Upper lobe of left lung (tissue), 4 donors: ENCODE results near the gene SYNJ2.

ENCODE experiments used
- POLR2A ChIP-seq, 4 donors: fragments of 450-650 bp; IDR thresholded peaks; one replicate each; pipeline ENCODE4 v1.5.1; 2016 to 2017; ENCODE audit warnings: antibody characterized with exemption in 4 of 4, mild to moderate bottlenecking in 2 of 4
- POLR2AphosphoS5 ChIP-seq, 2 donors: sonication (generic); formaldehyde crosslinking; IDR thresholded peaks; one replicate each; pipeline ENCODE4 v1.5.1; 2017; ENCODE audit warnings: antibody characterized with exemption in 2 of 2
- TF ChIP-seq, protein P1 (sequence below), 6 experiments: fragments of 450-650 bp in 4 of 6; fragments of 200-600 bp in 2 of 6; sonication (generic) in 2 of 6; IDR thresholded peaks; one replicate each; pipeline ENCODE4 v1.5.1; 2016 to 2019; ENCODE audit warnings: antibody characterized with exemption in 6 of 6

DNA sequence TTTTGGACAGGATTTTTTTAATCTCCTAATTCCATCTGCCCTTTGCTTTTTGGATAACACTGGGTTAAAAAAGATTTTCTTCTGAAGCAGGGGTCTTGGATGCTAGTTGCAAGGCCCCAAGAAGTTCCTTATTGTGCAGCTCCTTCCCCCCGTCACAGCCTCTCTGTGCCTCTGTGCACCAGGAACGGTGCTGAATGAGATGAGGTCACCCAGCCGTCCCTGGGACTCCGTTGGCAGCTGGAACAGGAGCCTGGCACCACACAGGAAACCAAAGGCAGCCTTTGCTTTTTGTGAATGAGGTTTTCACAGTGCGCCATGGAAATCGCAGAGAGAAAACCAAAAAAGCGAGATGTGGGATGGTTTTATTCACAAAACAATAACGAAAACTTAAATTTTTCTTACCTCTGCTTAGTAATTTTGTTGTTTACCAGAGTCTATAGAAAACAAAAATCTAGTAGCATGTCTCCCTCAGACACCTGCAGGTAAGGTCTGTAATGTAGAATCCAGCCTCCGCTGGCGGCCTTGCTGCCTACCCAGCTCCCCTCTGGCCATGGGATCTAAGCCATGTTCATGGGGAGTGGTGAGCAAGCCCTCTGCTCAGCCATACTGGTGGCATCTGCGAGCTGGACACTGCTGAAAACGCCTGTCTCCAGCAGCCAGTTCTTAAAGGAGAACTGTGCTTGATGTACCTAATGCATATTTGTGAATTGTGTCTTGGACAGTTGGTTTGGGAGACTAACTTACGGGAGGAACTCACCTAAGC, 40.4 kb upstream of the SYNJ2 start:
- TF ChIP-seq, protein P1, sequence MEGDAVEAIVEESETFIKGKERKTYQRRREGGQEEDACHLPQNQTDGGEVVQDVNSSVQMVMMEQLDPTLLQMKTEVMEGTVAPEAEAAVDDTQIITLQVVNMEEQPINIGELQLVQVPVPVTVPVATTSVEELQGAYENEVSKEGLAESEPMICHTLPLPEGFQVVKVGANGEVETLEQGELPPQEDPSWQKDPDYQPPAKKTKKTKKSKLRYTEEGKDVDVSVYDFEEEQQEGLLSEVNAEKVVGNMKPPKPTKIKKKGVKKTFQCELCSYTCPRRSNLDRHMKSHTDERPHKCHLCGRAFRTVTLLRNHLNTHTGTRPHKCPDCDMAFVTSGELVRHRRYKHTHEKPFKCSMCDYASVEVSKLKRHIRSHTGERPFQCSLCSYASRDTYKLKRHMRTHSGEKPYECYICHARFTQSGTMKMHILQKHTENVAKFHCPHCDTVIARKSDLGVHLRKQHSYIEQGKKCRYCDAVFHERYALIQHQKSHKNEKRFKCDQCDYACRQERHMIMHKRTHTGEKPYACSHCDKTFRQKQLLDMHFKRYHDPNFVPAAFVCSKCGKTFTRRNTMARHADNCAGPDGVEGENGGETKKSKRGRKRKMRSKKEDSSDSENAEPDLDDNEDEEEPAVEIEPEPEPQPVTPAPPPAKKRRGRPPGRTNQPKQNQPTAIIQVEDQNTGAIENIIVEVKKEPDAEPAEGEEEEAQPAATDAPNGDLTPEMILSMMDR (IDR thresholded peaks at IDR 0.05): no peak
- TF ChIP-seq POLR2AphosphoS5 (IDR thresholded peaks at IDR 0.05): no peak
- no peak for TF ChIP-seq POLR2A (IDR thresholded peaks at IDR 0.05)
